Activated naive CD4-positive, alpha-beta T cell treated with anti-CD3 and anti-CD28 coated beads for 36 hours (primary cell): ENCODE measurements around the gene CKAP2. TPM values are rescaled to one million over a fixed set of nuclear protein-coding genes. Genes with fewer than 3 reads are reported as not detected.
"Not testable (repeated sequence)": the region's sequence is repeated elsewhere in the genome, so short reads cannot be mapped to it uniquely, and the experiment has no call there.

ENCODE experiments used
- CTCF ChIA-PET: fragments of 350-600 bp; sonication (Branson Sonifier 250); formaldehyde crosslinking; loops from one replicate; lab custom pipeline; 2021; ENCODE audit warnings: antibody characterized with exemption; lab: Charles Lee
- DNase-seq: peaks from one replicate; pipeline ENCODE4 v3.0.0-alpha.2; 2020
- H3K27ac Mint-ChIP-seq: one replicate; pipeline ENCODE4 v1.8.0; 2021; ENCODE audit warnings: mild to moderate bottlenecking, mixed read lengths
- H3K27me3 Mint-ChIP-seq: one replicate; pipeline ENCODE4 v1.8.0; 2021; ENCODE audit warnings: low read depth, mixed read lengths
- H3K36me3 Mint-ChIP-seq: one replicate; pipeline ENCODE4 v1.8.0; 2021; ENCODE audit warnings: low read depth, mixed read lengths
- H3K4me1 Mint-ChIP-seq: one replicate; pipeline ENCODE4 v1.8.0; 2021; ENCODE audit warnings: low read depth, mixed read lengths
- H3K4me3 Mint-ChIP-seq: one replicate; pipeline ENCODE4 v1.8.0; 2021; ENCODE audit warnings: mild to moderate bottlenecking, moderate library complexity, mixed read lengths
- H3K9me3 Mint-ChIP-seq: one replicate; pipeline ENCODE4 v1.8.0; 2021; ENCODE audit warnings: mixed read lengths
- intact Hi-C: fragments of 100-400 bp; cut with micrococcal nuclease; formaldehyde crosslinking; loops from one replicate; pipeline ENCODE4 v1.15.1; 2023
- total RNA-seq, 2 experiments: library from RNA; stranded (reverse); gene quantifications; one replicate each; pipeline ENCODE4 v1.2.3, GENCODE V29; 2021

The CKAP2 gene
- total RNA-seq, 2 experiments from 2014 or later: 81.3 to 82.8 TPM

GRCh38 chr13:52455677-52456041 lies 381 bp downstream of the CKAP2 start:
- H3K4me3 Mint-ChIP-seq: peak overlapping the region; percentile 89
- peaks cover 25% of the 10 kb centered on the region for H3K36me3 Mint-ChIP-seq

GRCh38 chr13:52459668-52460067 lies 4.4 kb downstream of the CKAP2 start:
- intact Hi-C loops: no loop called here
- H3K27me3 Mint-ChIP-seq: no peaks in the 10 kb centered on the region
- H3K4me3 Mint-ChIP-seq: no peak overlapping the region
- CTCF ChIA-PET: interaction anchor here (0.7 kb wide), 1 partner anchor 11 kb away, joined by 3 read pairs; no protein-coding TSS in a partner anchor
- H3K4me1 Mint-ChIP-seq: peaks cover 35% of the 10 kb centered on the region
- peaks cover 48% of the 10 kb centered on the region for H3K36me3 Mint-ChIP-seq
- no peak overlapping the region for H3K27ac Mint-ChIP-seq
- DNase-seq: no peak
- no peaks in the 10 kb centered on the region for H3K9me3 Mint-ChIP-seq

More at GRCh38 chr13:52455677-52456041, 381 bp downstream of the CKAP2 start:
- intact Hi-C loops: loop anchor here (1.0 to 2.0 kb wide), 7 partner anchors 162 to 1001 kb away; partner anchors contain the start of genes ALG11, SUGT1 and WDFY2
- Mint-ChIP-seq H3K27ac (peak overlapping the region; percentile 89), H3K27me3 (no peaks in the 10 kb centered on the region), H3K9me3 (no peaks in the 10 kb centered on the region), H3K4me1 (peaks cover 32% of the 10 kb centered on the region)
- CTCF ChIA-PET: no interaction called here
- peak; percentile 79 for DNase-seq

- DNase-seq: no peak
- no peak overlapping the region for H3K27ac Mint-ChIP-seq
- peaks cover 53% of the 10 kb centered on the region for H3K36me3 Mint-ChIP-seq
- no peak overlapping the region for H3K4me3 Mint-ChIP-seq
- H3K4me1 Mint-ChIP-seq: peaks cover 32% of the 10 kb centered on the region
- no peaks in the 10 kb centered on the region for H3K27me3 Mint-ChIP-seq
- intact Hi-C loops: no loop called here
- no peaks in the 10 kb centered on the region for H3K9me3 Mint-ChIP-seq
- CTCF ChIA-PET: interaction anchor here (1.2 kb wide), 1 partner anchor 10 kb away, joined by 3 read pairs; no protein-coding TSS in a partner anchor
These were observed 6.0 kb downstream of the CKAP2 start for GRCh38 chr13:52461265-52461664.

GRCh38 chr13:52463526-52463925 lies 8.2 kb downstream of the CKAP2 start:
- CTCF ChIA-PET: interaction anchor here (1.5 kb wide), 1 partner anchor 13 kb away, joined by 4 read pairs; no protein-coding TSS in a partner anchor
- DNase-seq: no peak
- H3K4me3 Mint-ChIP-seq: no peak overlapping the region
- H3K27ac Mint-ChIP-seq: no peak overlapping the region
- peaks cover 21% of the 10 kb centered on the region for H3K4me1 Mint-ChIP-seq
- no peaks in the 10 kb centered on the region for H3K9me3 Mint-ChIP-seq
- H3K36me3 Mint-ChIP-seq: peaks cover 55% of the 10 kb centered on the region
- intact Hi-C loops: no loop called here
- H3K27me3 Mint-ChIP-seq: no peaks in the 10 kb centered on the region

- DNase-seq, intact Hi-C loops, H3K4me3 Mint-ChIP-seq, H3K27me3 Mint-ChIP-seq, H3K27ac Mint-ChIP-seq, H3K4me1 Mint-ChIP-seq, H3K9me3 Mint-ChIP-seq: not testable (repeated sequence)
- H3K36me3 Mint-ChIP-seq: peaks cover 45% of the 10 kb centered on the region
- CTCF ChIA-PET: interaction anchor here (0.6 to 0.8 kb wide), 2 partner anchors 16 to 378 kb away, joined by 3 read pairs; no protein-coding TSS in a partner anchor
These were observed 13.2 kb downstream of the CKAP2 start for GRCh38 chr13:52468487-52468886.

- H3K4me3 Mint-ChIP-seq, H3K27me3 Mint-ChIP-seq, H3K9me3 Mint-ChIP-seq, H3K36me3 Mint-ChIP-seq, H3K27ac Mint-ChIP-seq, intact Hi-C loops, H3K4me1 Mint-ChIP-seq, DNase-seq, CTCF ChIA-PET: not testable (repeated sequence)
These were observed 25.6 kb downstream of the CKAP2 start for GRCh38 chr13:52480677-52481428.

GRCh38 chr13:52487078-52487477 lies 31.8 kb downstream of the CKAP2 start:
- H3K4me1 Mint-ChIP-seq, H3K27ac Mint-ChIP-seq, DNase-seq, CTCF ChIA-PET, H3K27me3 Mint-ChIP-seq, H3K4me3 Mint-ChIP-seq, H3K36me3 Mint-ChIP-seq, H3K9me3 Mint-ChIP-seq, intact Hi-C loops: not testable (repeated sequence)

- DNase-seq, H3K27me3 Mint-ChIP-seq, intact Hi-C loops, CTCF ChIA-PET, H3K36me3 Mint-ChIP-seq, H3K27ac Mint-ChIP-seq, H3K9me3 Mint-ChIP-seq, H3K4me3 Mint-ChIP-seq, H3K4me1 Mint-ChIP-seq: not testable (repeated sequence)
These were observed 33.5 kb downstream of the CKAP2 start for GRCh38 chr13:52488763-52489162.

- CTCF ChIA-PET, H3K27ac Mint-ChIP-seq, DNase-seq, H3K36me3 Mint-ChIP-seq, H3K27me3 Mint-ChIP-seq, H3K4me3 Mint-ChIP-seq, intact Hi-C loops, H3K4me1 Mint-ChIP-seq, H3K9me3 Mint-ChIP-seq: not testable (repeated sequence)
These were observed 35.7 kb downstream of the CKAP2 start for GRCh38 chr13:52491015-52491414.

GRCh38 chr13:52494241-52494640 lies 39.0 kb downstream of the CKAP2 start:
- H3K27ac Mint-ChIP-seq, H3K4me1 Mint-ChIP-seq, H3K4me3 Mint-ChIP-seq, intact Hi-C loops, CTCF ChIA-PET, DNase-seq, H3K27me3 Mint-ChIP-seq, H3K9me3 Mint-ChIP-seq, H3K36me3 Mint-ChIP-seq: not testable (repeated sequence)

- intact Hi-C loops, H3K27me3 Mint-ChIP-seq, H3K4me1 Mint-ChIP-seq, H3K27ac Mint-ChIP-seq, H3K9me3 Mint-ChIP-seq, DNase-seq, H3K36me3 Mint-ChIP-seq, H3K4me3 Mint-ChIP-seq, CTCF ChIA-PET: not testable (repeated sequence)
These were observed 42.7 kb downstream of the CKAP2 start for GRCh38 chr13:52497979-52498378.

- H3K4me1 Mint-ChIP-seq, DNase-seq, H3K4me3 Mint-ChIP-seq, CTCF ChIA-PET, H3K9me3 Mint-ChIP-seq, H3K36me3 Mint-ChIP-seq, intact Hi-C loops, H3K27ac Mint-ChIP-seq, H3K27me3 Mint-ChIP-seq: not testable (repeated sequence)
These were observed 47.0 kb downstream of the CKAP2 start for GRCh38 chr13:52502277-52502676.

GRCh38 chr13:52505843-52506242 lies 50.6 kb downstream of the CKAP2 start:
- CTCF ChIA-PET, H3K9me3 Mint-ChIP-seq, H3K36me3 Mint-ChIP-seq, H3K27me3 Mint-ChIP-seq, DNase-seq, intact Hi-C loops, H3K4me1 Mint-ChIP-seq, H3K4me3 Mint-ChIP-seq, H3K27ac Mint-ChIP-seq: not testable (repeated sequence)
